Measurements from ENCODE around the gene SPTBN5.
A peak's percentile ranks its signal among the peaks of the same experiment; 100 is the strongest.

SPTBN5 gene

GRCh38 chr15:41817781-41818180 is 76.1 kb downstream of the SPTBN5 start:
- Histone ChIP-seq H3K27me3 (no peaks in the 10 kb centered on the region), H3K9ac (no peak overlapping the region), H3K27ac (no peak overlapping the region), H3K4me3 (no peak overlapping the region), H4K20me1 (no peaks in the 10 kb centered on the region), H3K9me3 (no peaks in the 10 kb centered on the region), H3K36me3 (peaks cover 92% of the 10 kb centered on the region), H3K4me2 (no peak overlapping the region), H3K4me1 (peaks cover 11% of the 10 kb centered on the region)
- no peak for TF ChIP-seq Cebpa-rat (IDR thresholded peaks at IDR 0.05)

- Histone ChIP-seq H3K4me1 (peaks cover 15% of the 10 kb centered on the region), H3K27ac (no peak overlapping the region), H3K27me3 (no peaks in the 10 kb centered on the region), H3K36me3 (peaks cover 90% of the 10 kb centered on the region), H3K9ac (no peak overlapping the region), H3K9me3 (no peaks in the 10 kb centered on the region), H3K4me2 (no peak overlapping the region), H3K4me3 (no peak overlapping the region), H4K20me1 (no peaks in the 10 kb centered on the region)
- no peak for TF ChIP-seq Cebpa-rat (IDR thresholded peaks at IDR 0.05)
Observed at GRCh38 chr15:41817327-41817726, 76.5 kb downstream of the SPTBN5 start.

- Histone ChIP-seq H3K4me1 (peaks cover 21% of the 10 kb centered on the region), H3K27ac (no peak overlapping the region), H3K4me2 (no peak overlapping the region), H3K4me3 (no peak overlapping the region), H3K9me3 (no peaks in the 10 kb centered on the region), H3K36me3 (peaks cover 92% of the 10 kb centered on the region), H3K27me3 (no peaks in the 10 kb centered on the region), H3K9ac (no peak overlapping the region), H4K20me1 (no peaks in the 10 kb centered on the region)
- no peak for TF ChIP-seq Cebpa-rat (IDR thresholded peaks at IDR 0.05)
Observed at GRCh38 chr15:41816788-41817187, 77.1 kb downstream of the SPTBN5 start.

- Histone ChIP-seq H3K27ac (no peak overlapping the region), H3K9ac (no peak overlapping the region), H4K20me1 (no peaks in the 10 kb centered on the region), H3K36me3 (peaks cover 69% of the 10 kb centered on the region), H3K9me3 (no peaks in the 10 kb centered on the region), H3K4me2 (no peak overlapping the region), H3K4me3 (no peak overlapping the region), H3K4me1 (peaks cover 40% of the 10 kb centered on the region), H3K27me3 (no peaks in the 10 kb centered on the region)
- TF ChIP-seq Cebpa-rat (IDR thresholded peaks at IDR 0.05): no peak
Observed at GRCh38 chr15:41814534-41814933, 79.3 kb downstream of the SPTBN5 start.

GRCh38 chr15:41813426-41813825 is 80.4 kb downstream of the SPTBN5 start:
- no peaks in the 10 kb centered on the region for H3K27me3 ChIP-seq
- no peak for TF ChIP-seq Cebpa-rat (IDR thresholded peaks at IDR 0.05)
- no peaks in the 10 kb centered on the region for H3K9me3 ChIP-seq
- H3K4me3 ChIP-seq: no peak overlapping the region
- H4K20me1 ChIP-seq: no peaks in the 10 kb centered on the region
- peak overlapping the region; percentile 56; the same call in 1 of the 2 replicates for H3K9ac ChIP-seq
- H3K27ac ChIP-seq: peak overlapping the region; percentile 24
- H3K36me3 ChIP-seq: peaks cover 60% of the 10 kb centered on the region
- H3K4me2 ChIP-seq: peak overlapping the region; percentile 73
- peaks cover 49% of the 10 kb centered on the region for H3K4me1 ChIP-seq

GRCh38 chr15:41812820-41813375 is 81.0 kb downstream of the SPTBN5 start:
- H3K27me3 ChIP-seq: no peaks in the 10 kb centered on the region
- peaks cover 49% of the 10 kb centered on the region for H3K4me1 ChIP-seq
- TF ChIP-seq Cebpa-rat (IDR thresholded peaks at IDR 0.05): no peak
- peak overlapping the region; percentile 73 for H3K4me2 ChIP-seq
- H3K36me3 ChIP-seq: peaks cover 57% of the 10 kb centered on the region
- peak overlapping the region; percentile 56 for H3K9ac ChIP-seq
- no peak overlapping the region for H3K4me3 ChIP-seq
- no peaks in the 10 kb centered on the region for H3K9me3 ChIP-seq
- H3K27ac ChIP-seq: peak overlapping the region; percentile 24
- no peaks in the 10 kb centered on the region for H4K20me1 ChIP-seq

GRCh38 chr15:41811432-41812195 is 82.2 kb downstream of the SPTBN5 start:
- Histone ChIP-seq H3K4me3 (no peak overlapping the region), H3K27ac (no peak overlapping the region), H3K4me1 (peaks cover 49% of the 10 kb centered on the region), H4K20me1 (no peaks in the 10 kb centered on the region; the same call in 1 of the 2 replicates), H3K4me2 (peak overlapping the region; percentile 78), H3K9ac (no peak overlapping the region), H3K9me3 (no peaks in the 10 kb centered on the region), H3K36me3 (peaks cover 52% of the 10 kb centered on the region), H3K27me3 (no peaks in the 10 kb centered on the region)
- no peak for TF ChIP-seq Cebpa-rat (IDR thresholded peaks at IDR 0.05)

- Histone ChIP-seq H3K9ac (no peak overlapping the region), H3K4me1 (peaks cover 57% of the 10 kb centered on the region), H3K4me3 (no peak overlapping the region), H3K27me3 (no peaks in the 10 kb centered on the region), H3K4me2 (peak overlapping the region; percentile 78), H3K36me3 (peaks cover 49% of the 10 kb centered on the region), H3K27ac (peak overlapping the region; percentile 19; the same call in 1 of the 2 replicates), H4K20me1 (no peaks in the 10 kb centered on the region; the same call in 1 of the 2 replicates), H3K9me3 (no peaks in the 10 kb centered on the region)
- no peak for TF ChIP-seq Cebpa-rat (IDR thresholded peaks at IDR 0.05)
Observed at GRCh38 chr15:41810651-41811431, 83.0 kb downstream of the SPTBN5 start.

GRCh38 chr15:41809526-41810220 is 84.2 kb downstream of the SPTBN5 start:
- H3K9ac ChIP-seq: peak overlapping the region; percentile 52; the same call in 1 of the 2 replicates
- H4K20me1 ChIP-seq: no peaks in the 10 kb centered on the region; the same call in 1 of the 2 replicates
- no peak overlapping the region; the same call in 1 of the 2 replicates for H3K4me3 ChIP-seq
- no peaks in the 10 kb centered on the region for H3K9me3 ChIP-seq
- peaks cover 38% of the 10 kb centered on the region for H3K36me3 ChIP-seq
- H3K27ac ChIP-seq: peak overlapping the region; percentile 72
- H3K27me3 ChIP-seq: no peaks in the 10 kb centered on the region
- TF ChIP-seq Cebpa-rat (IDR thresholded peaks at IDR 0.05): no peak
- H3K4me2 ChIP-seq: peak overlapping the region; percentile 78
- H3K4me1 ChIP-seq: peaks cover 69% of the 10 kb centered on the region
